DMS79 treated with DMSO at 0.1 percent for 48 hours (cell line): ENCODE measurements around the gene AHRR.

Source experiments
- DNase-seq: peaks from one replicate; lab custom pipeline; 2025; lab: John Stamatoyannopoulos, UW

Gene AHRR

DNA sequence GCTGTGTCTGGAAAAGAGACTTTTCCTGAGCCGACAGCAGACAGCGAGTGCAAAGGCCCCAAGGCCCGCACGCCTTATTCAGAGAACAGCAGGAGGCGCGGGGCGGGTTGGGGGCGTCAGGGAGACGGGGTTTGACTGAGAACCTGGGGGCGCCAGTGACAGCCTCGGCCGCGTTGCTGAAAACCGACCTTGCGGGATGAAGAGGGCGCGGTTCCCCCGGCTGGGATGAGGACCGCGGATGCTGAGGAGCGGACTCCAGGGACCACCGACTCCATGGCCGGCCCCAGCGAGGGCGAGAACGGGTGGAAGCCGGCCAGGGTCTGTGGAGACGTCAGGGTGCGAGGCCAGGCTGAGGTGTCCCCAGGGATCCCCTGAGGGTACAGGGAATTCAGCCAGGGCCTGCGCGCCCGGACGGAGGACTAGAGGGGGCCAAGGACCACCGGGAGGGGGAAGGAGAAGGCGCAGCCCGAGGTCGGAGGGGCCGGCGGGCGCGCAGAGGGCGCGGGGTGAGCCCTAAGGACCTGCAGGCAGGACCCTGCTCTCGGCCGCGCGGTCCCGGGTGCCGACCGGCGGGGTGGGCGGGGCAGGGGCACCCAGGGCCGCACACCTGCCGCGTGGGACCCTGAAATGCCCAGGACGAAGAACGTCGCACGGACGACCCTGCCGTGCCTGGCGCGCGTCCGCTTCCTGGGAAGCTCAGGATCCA lies 837 bp upstream of the AHRR start:
- no peak for DNase-seq

DNA sequence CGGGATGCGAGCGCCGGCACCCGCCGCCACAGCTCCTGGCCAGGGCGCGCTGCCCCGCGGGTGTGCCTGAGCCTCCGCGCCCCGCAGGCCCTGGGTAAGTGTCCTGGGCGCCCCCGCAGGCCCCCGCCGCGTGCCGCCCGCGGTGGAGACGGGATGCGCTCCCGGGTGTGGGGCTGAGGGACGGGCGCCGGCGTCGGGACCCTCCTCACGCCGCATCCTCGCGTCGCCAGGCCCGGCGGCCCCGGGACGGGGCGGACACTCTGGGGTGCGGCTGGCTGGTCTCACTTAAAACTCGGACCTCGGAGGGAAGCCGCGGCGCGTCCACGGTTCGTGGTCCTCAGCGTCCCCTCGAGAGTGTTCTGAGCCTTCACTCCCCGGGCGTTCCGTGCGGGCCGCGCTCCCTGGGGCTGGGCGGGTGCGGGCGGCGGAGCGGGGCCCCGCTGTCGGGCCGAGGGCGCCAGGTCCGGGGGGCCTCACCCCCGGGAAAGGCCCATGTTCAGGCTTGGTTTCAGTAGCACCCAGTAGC lies 275 bp downstream of the AHRR start:
- no peak for DNase-seq

DNA sequence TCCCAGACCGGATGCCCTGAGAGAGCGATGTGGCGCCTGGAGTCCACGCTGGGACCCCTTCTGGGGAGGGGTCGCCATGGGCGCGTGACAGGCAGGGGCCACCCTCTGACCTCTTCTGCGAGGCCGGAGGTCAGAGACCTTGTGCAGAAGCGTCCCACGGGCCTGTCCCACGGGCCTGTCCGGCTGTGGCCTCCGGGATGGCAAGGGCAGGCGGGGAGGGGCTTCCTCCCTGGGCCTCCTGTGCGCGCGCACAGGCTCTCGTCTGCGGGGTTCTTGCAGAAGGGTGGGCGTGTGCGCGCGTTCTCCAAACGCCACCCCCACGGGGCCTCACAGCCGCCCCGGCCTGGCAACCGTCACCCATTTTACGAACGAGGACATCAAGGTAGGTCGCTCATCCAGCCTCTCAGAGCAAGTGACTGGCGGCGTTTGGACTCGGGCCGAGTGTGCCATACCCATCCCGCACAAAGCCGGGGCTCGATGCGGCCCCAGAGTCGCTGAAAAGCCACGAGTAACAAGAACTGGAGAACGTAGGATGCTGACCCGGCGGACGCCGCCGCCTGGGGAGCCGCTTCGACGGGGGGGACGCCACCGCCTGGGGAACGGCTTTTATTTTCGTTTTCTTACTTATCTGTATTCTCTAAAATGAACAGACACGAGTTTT lies 897 bp downstream of the AHRR start:
- DNase-seq = no peak

DNA sequence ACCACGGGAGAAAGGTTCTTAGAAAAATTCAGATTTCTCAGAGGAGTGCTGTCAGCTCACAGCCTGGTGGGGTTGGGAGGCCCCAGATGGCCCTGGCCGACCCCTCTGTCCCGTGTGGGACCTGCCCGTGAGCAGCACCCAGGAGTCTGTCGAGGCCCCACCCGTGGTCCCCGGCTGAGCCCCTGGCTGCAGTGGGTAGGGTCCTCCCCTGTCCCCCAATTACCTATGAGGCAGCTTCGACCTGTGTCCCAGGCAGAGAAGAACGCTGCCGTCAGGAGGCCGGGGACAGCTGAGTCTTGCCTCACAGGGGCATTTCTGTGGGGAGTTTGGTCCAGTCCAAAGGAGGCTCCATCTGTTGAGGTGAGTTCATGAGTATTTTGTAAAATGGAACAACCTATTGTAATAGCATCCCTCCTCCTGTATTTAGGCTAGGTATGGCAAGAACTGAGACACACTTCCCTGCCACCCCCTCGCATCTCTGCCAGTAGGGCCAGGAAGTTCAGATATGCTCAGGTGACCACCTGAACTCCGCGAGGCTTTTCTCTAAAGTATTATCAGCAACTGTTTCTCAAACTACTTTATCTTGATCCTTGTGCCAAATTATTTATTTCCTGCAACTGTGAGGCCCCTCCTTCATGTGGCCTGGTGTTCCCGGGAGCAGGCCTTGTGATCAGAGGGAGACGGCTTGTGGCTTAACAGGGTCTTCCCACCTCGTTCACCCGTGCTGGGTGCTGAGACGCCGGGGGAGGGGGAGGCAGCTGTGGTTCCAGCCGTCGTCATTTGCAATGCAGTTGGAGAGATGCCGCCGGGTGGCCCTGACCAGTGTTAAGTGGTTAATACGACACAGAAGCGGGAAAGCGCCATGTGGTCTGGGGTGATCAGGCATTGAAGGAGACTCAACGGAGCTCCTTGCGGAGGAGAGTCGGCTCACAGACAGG lies 1.7 kb downstream of the AHRR start:
- peak; percentile 34 for DNase-seq

DNA sequence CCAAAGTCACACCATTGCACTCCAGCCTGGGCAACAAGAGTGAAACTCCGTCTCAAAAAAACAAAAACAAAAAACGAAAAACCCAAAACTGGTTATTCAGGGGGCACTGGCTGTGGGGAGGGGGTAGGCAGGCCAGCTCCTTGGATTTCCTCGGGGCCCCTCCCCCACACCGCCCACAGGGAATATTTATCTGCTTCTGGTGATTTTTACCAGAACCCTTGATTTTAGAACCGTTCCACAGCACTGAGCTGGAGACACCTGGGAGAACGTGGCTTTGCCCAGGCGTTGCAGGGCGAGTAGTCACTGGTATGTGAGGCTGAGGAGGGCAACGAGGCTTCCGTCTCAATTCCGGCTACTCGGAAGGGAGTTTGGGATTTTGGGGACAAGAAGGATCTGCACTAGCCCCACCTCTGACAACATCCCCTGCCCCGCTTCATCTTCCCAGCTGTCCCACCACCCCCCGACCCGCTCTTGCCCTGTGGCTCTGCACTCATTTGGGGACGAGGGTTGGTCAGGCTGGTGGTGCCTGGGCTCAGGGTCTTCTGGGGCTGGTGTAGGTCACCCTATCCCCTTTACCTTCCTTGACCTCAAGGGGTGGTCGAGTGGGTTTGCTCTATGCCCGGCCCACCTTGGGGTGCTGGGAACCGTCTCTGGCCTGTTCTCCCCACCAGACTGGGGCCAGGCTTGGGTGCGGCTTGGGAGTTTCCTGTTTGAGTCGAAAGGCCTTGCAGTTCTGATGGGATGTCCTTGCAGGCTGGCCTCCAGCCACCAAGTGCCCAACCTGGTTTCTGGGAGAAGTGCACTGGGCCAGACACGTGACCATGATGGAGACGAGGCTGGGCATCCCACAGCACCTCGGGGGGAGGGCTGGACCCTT lies 3.5 kb downstream of the AHRR start:
- DNase-seq = no peak

DNA sequence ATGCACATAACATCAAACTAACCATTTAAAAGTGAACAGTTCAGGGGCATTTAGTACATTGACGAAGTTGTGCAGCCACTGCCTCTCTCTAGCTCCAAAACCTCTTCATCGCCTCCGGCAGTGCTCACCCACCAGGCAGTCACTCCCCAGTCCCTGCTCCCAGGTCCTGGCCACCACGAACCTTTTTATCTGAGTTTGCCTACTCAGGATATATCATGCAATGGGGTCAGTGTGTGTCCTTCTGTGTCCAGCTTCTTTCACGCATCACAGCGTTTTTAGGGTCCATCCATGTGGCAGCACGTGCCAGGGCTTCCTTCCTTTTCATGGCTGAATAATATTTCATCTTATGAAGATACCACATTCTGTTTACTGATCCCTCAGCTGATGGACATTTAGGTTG lies 4.6 kb downstream of the AHRR start:
- DNase-seq = no peak

DNA sequence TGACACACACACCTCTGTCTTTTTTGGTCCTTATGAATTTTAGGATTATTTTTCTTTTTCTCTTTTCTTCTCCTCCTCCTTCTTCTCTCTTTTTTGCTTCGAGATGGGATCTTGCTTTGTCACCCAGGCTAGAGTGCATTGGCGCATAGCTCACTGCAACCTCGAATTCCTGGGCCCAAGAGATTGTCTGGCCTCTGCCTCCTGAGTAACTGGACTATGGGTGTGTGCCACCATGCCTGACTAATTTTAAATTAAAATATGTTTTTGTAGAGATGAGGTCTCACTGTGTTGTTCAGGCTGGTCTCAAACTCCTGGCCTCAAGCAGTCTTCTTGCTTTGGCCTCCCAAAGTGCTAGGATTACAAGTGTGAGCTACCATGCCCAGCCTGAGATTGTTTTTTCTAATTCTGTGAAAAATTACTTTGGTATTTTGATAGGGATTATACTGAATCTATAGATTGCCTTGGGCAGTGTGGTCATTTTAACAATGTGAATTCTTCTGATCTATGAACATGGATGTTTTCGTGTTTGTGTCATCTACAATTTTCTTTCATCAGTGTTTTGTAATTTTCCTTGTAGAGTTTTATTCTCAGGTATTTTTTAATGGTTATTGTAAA lies 7.7 kb downstream of the AHRR start:
- DNase-seq = no peak

DNA sequence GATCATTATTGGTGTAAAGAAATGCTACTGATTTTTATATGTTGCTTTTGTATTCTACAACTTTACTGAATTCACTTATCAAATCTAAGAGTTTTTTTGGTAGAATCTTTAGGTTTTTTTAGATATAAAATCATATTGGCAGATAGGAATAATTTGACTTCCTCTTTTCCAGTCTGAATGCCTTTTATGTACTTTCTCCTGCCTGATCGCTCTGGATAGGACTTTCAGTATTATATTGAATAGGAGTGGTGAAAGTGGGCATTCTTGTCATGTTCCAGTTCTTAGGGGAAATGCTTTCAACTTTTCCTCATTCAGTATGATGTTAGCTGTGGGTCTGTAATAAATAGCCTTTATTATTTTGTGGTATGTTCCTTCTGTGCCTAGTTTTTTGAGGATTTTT lies 8.3 kb downstream of the AHRR start:
- DNase-seq = no peak

DNA sequence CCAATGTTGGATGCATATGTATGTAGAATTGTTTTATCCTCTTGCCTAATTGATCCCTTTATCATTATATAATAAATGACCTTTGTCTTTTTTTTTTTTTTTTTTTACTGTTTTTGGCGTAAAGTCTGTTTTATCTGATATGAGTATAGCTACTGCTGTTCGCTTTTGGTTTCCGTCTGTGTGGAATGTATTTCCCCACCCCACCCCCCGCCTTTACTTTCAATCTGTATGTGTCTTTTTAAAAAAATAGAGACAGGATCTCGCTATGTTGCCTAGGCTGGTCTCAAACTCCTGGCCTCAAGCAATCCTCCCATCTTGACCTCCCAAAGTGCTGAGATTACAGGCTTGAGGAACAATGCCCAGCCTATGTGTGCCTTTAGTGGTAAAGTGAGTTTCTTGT lies 11.3 kb downstream of the AHRR start:
- DNase-seq = no peak

DNA sequence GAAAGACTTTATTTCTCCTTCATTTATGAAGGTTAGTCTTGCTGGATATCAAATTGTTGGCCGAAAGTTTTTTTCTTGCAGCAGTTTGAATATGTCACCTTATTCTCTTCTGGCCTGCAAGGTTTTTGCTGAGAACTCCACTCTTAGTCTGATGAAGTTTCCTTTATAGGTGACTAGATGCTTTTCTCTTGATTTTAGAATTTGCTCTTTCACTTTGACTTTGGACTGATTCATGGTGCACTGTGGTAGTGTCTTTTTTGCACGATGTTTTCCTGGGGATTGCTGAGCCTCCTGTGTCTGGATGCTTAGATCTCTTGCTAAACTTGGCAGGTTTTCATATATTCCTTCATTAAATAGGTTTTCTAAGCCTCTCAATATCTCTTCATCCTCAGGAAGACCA lies 12.4 kb downstream of the AHRR start:
- DNase-seq = no peak

DNA sequence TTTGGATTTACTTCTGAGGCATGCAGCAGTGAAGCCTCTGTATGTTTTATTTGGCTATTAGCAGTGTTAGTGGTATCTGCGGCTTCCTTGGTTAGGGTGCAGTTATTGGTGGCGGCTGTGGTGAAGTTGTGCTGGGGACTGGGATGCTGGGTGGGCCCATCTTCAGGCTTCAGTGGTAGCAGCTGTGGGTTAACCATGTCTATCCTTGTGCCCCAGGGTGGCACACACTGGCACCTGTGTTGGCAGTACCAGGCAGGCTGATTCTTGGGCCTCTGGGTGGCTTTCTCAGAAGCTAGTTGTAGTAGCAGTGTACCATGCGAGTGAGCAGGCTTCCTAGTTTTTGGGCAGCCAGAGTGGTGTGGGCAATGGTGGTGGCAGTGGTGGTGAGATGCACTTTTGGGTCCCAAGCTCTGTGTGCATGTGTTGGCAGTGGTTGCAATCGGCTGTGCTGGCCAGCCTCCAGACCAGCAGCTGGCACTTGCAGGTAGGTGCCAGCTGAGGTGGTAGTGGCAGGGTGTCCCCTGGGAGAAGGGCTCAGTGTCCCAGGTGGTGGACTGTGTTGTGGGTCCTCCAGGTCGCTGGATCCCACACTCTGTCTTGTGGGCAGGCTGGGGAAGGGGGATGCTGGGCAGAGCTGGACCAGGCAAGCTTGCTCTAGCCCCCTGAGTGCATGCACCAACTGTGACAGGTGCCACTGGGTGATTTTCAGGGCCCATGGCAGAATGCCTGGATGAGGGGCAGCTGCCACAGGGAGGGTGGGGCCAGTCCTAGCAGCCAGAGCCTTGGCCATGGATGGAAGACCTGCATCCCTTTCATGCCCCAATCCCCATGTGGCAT lies 13.6 kb downstream of the AHRR start:
- no peak for DNase-seq

DNA sequence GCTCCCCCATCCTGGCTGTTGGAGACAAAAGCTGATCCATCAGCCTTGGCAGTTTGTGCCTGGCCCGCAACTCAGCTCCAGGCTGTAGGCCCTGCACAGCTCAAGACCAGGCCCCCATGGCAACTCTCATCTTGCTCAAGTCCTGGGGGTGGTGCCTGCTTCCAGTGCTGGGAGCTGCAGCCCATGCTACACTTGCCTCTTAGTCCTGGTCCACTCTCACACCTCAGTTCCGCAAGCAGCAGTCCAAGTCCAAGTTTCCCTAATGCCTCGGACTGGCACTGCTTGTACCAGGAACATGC lies 14.2 kb downstream of the AHRR start:
- no peak for DNase-seq

DNA sequence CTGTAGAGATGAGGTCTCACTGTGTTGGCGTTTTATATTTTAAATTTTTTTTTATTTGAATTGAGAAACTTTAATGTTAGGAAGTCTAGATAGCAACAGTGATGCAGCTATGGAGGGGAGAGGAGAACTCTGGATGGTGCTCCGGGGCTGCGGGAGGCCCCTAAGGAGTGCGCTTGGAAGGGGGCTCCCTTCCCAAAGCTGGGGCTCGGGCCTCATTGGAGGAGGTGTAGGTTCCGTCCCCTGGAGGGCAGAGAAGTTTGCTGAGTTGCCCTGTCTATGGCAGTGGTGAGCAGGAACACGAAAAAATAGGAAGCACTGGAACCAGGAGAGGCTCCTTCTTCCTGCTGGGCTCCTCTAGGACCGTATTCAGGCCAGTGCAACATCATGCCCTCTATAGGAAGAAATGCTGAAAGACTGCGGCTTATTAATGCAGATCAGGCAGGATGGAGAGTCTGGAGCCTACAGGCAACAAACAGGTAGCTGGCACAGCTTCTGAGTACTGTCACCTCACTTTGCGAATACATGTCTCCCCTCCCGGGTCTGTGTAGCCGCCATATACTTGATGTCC lies 16.1 kb downstream of the AHRR start:
- no peak for DNase-seq

DNA sequence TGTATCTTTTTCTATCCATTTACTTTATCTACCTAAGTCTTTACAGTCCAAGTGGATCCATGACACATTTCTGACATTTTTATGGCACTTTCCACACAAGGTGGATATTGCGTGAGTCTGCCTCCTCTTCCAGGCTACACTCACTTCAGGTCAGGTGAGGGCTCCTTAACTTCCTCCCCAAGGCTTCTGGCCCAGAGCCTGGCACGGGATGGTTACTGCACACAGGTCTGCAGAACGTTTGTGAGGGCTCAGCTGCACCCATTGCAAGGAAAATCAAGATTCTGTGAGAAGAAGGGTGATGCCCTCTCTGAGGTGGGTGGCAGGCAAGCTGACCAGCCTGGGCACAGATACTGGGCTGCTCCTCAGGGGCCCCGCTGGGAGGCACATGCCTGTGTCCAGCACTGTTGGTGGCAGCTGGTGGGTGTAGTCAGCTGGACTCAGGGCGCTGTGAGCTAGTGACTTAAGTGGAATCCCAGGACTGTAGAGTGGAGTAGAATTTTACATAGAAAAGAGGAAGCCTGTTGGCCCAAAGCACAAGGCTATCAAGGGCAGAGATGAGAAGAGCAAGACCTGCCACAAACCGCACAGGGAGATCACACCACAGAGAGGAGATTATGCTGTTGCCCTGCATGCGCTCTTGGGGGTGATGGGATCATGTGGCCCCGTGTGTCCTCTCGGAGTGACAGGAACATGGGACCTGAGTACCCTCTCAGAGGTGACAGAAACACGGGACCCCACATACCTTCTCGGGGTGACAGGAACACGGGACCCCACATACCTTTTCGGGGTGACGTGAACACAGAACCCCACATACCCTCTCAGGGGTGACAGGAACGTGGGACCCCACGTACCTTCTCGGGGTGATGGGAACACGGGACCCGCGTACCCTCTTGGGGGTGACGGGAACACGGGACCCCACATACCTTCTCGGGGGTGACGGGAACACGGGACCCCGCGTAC lies 21.3 kb downstream of the AHRR start:
- no peak for DNase-seq

DNA sequence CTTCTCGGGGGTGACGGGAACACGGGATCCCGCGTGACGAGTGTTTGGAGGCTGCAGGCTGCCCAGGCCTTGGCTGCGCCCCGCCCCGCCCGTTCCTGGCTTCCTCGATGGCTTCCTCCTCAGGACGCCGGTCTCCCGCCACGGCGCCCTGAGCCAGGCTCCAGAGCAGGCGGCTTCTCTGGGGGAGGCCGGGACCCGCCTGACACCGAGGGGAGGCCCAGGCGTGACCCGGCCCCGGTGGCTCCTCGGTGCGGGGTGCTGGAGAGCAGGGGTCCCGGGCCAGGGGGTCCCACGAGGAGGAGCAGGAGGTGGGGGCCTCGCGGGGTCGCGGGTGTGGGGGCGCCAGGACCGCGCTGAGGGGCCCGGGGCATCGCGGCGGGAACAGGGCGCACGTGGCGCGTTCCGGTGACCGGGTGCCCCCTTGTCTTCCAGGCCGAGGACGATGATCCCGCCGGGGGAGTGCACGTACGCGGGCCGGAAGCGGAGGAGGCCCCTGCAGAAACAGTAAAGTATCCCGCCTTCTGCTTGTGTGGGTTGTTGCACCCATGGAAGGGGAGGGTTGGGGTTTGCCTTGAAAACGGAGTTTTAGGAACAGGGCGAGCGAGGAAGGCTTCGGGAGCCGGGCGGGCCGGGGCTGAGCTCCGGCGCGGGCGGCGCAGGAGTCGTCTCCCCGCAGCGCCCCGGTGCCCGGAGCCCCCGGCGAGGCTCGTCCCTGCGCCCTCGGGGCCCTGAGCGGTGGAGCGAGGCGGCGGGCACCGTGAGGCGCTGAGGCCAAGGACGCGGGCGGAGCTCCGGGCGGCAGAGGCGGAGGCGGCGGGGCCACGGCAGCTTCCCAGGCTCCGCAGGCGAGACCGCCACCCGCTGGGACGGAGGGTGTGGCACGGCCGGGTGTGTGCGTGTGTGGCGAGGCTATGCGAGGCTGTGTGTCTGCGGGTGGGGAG lies 22.2 kb downstream of the AHRR start:
- no peak for DNase-seq

DNA sequence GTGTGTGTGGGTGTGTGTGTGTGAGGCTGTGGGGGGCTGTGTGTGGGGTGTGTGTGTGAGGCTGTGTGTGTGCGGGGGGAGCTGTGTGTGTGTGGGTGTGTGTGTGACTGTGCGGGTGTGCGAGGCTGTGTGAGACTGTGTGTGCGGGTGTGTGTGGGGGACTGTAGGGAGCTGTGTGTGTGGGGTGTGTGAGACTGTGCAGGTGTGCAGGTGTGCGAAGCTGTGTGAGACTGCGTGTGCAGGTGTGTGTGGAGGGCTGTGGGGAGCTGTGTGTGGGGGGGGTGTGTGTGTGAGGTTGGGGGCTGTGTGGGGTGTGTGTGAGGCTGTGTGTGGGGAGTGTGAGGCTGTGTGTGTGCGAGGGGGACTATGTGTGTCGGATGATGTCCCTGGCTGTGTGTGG lies 23.2 kb downstream of the AHRR start:
- no peak for DNase-seq

DNA sequence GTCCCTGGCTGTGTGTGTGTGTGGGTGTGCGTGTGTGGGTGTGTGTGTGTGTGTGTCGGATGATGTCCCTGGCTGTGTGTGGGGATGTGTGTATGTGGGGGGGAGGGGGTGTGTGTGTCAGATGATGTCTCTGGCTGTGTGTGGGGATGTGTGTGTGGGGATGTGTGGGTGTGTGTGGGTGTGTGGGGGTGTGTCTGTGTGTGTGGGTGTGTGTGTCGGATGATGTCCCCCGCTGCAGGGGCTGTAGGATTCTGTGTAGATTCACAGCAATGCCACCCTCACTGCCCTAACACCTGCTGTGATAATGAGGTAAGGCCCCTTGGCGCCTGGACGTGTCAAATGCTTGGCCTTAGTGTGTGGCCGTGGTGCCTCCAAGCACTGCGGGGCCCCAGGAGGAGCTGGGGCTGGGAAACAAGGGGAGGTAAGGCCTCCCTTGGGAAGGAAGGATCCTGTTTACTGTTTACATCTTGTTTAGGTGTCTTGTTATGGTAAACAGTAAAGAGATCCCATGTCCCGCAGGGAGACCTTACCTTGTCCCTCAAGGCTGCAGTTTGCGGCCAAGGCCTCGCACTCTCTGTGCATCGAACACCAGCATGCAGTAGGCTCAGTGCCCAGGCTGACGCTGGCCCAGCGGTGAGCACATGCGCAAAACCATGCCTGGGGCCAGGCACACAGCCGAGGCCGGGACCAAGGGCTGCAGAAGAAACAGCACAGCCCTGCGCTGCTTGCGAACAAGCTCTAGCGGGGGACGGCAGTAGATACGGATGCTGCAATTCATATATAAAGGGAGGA lies 24.1 kb downstream of the AHRR start:
- DNase-seq = no peak
